ENCODE results near the gene SULF2.

- no peak for TF ChIP-seq CTCF (IDR thresholded peaks at IDR 0.05; ENCODE audit: insufficient read depth, low read length)
- TF ChIP-seq SPI1 (IDR thresholded peaks at IDR 0.05; ENCODE audit: borderline replicate concordance, low read depth), result no peak
- TF ChIP-seq POLR2AphosphoS5 (IDR thresholded peaks at IDR 0.05; ENCODE audit: low read depth), result no peak
- TF ChIP-seq GABPA (IDR thresholded peaks at IDR 0.05; ENCODE audit: low read depth), result no peak
Measured at GRCh38 chr20:47740862-47741184, 44.5 kb downstream of the SULF2 start.
